K562 (cell line): ENCODE data around the gene DYRK1A. TPM values are rescaled to one million over a fixed set of nuclear protein-coding genes. Genes with fewer than 3 reads are reported as not detected.

Source experiments
- BHLHE40 ChIP-seq: IDR thresholded peaks from 2 replicates; pipeline ENCODE4 v1.6.1; 2011; ENCODE audit warnings: low read length, improper control_type of control experiment
- BRF1 ChIP-seq: IDR thresholded peaks from 3 replicates; pipeline ENCODE4 v1.6.1; 2011; ENCODE audit warnings: borderline replicate concordance, mild to moderate bottlenecking; ENCODE audit not compliant: insufficient read length; ENCODE audit errors: extremely low read depth
- CBX2 ChIP-seq: fragments of 200-600 bp; sonication (generic); IDR thresholded peaks from one replicate; pipeline ENCODE4 v1.6.1; 2012; ENCODE audit warnings: mild to moderate bottlenecking, low read length, inconsistent platforms; ENCODE audit not compliant: insufficient read depth, poor library complexity, severe bottlenecking
- CEBPB ChIP-seq: fragments of 450-650 bp; IDR thresholded peaks from 2 replicates; pipeline ENCODE4 v1.6.1; 2016; ENCODE audit warnings: missing genetic modification characterization, missing compliant biosample characterization
- FOXA3 ChIP-seq, 2 experiments: fragments of 450-650 bp in 1 of 2; sonication (generic) in 1 of 2; formaldehyde crosslinking; IDR thresholded peaks in 1 of 2; conservative IDR thresholded peaks in 1 of 2; 2 replicates each; pipeline versions ENCODE4 v1.4.0 to v1.8.0; 2020 to 2022; ENCODE audit warnings: mild to moderate bottlenecking in 2 of 2, missing genetic modification reagents in 1 of 2
- HDAC8 ChIP-seq: fragments of 450-650 bp; IDR thresholded peaks from 2 replicates; pipeline ENCODE4 v1.6.1; 2016; ENCODE audit warnings: mild to moderate bottlenecking, missing genetic modification characterization, moderate library complexity, missing compliant biosample characterization
- HDGF ChIP-seq: fragments of 450-650 bp; IDR thresholded peaks from 2 replicates; pipeline ENCODE4 v1.6.1; 2016
- KLF1 ChIP-seq: fragments of 450-650 bp; IDR thresholded peaks from 2 replicates; pipeline ENCODE4 v1.6.1; 2016; ENCODE audit warnings: missing genetic modification characterization, missing compliant biosample characterization
- MIER1 ChIP-seq: fragments of 450-650 bp; IDR thresholded peaks from 2 replicates; pipeline ENCODE4 v1.6.1; 2016; ENCODE audit warnings: antibody characterized with exemption, mild to moderate bottlenecking, low read depth
- MTA2 ChIP-seq: fragments of 450-650 bp; IDR thresholded peaks from 2 replicates; pipeline ENCODE4 v1.6.1; 2016; ENCODE audit warnings: low read depth
- PHF21A ChIP-seq: fragments of 450-650 bp; IDR thresholded peaks from 2 replicates; pipeline ENCODE4 v1.6.1; 2017; ENCODE audit warnings: low read depth, borderline replicate concordance
- SREBF2 ChIP-seq: sonication (generic); formaldehyde crosslinking; IDR thresholded peaks from 2 replicates; pipeline ENCODE4 v1.4.0; 2020; ENCODE audit warnings: mild to moderate bottlenecking, missing genetic modification reagents
- ZNF175 ChIP-seq: fragments of 200-800 bp; sonication (Bioruptor generic); IDR thresholded peaks from 2 replicates; pipeline ENCODE4 v1.6.1; 2016; ENCODE audit warnings: low read depth, mild to moderate bottlenecking, missing genetic modification characterization, missing compliant biosample characterization
- polyA plus RNA-seq, 8 experiments: library from polyadenylated mRNA; depleted of rRNA in 4 of 8; stranded (reverse) in 5 of 8; unstranded in 3 of 8; fragments of >200 nt; fragmentation: Nextera tagmentation in 2 of 8; fragmentation: Illumina TruSeq in 1 of 8; extraction: Ambion mirVana in 2 of 8; extraction: Trizol in 1 of 8; gene quantifications; 2 replicates each; pipeline versions ENCODE4 v1.2.1 to v1.2.3, GENCODE V29; 2011 to 2014; ENCODE audit warnings: inconsistent platforms in 1 of 8, missing spikeins in 1 of 8
- total RNA-seq, 7 experiments: library from RNA; depleted of rRNA in 6 of 7; stranded (reverse); fragments of >200 nt in 6 of 7; fragmentation: Illumina TruSeq in 2 of 7; extraction: Trizol in 2 of 7; gene quantifications; 2 replicates each; pipeline versions ENCODE4 v1.2.1 to v1.2.3, GENCODE V29; 2011 to 2021; ENCODE audit warnings: low replicate concordance in 1 of 7
- TF ChIP-seq, protein P1 (sequence below): fragments of 450-650 bp; IDR thresholded peaks from 2 replicates; pipeline ENCODE4 v1.6.1; 2016; ENCODE audit warnings: antibody characterized with exemption
- TF ChIP-seq, protein P2 (sequence below), 2 experiments: IDR thresholded peaks; 2 replicates each; pipeline ENCODE4 v1.6.1; 2012; ENCODE audit warnings: improper control_type of control experiment in 2 of 2, low read depth in 2 of 2, low read length in 2 of 2, borderline replicate concordance in 1 of 2
- TF ChIP-seq, protein P3 (sequence below), 2 experiments: fragments of 200-800 bp in 1 of 2; sonication (Bioruptor generic) in 1 of 2; sonication (generic) in 1 of 2; formaldehyde crosslinking in 1 of 2; IDR thresholded peaks in 1 of 2; conservative IDR thresholded peaks in 1 of 2; 2 replicates each; pipeline versions ENCODE4 v1.5.0 to v1.6.1; 2016 to 2020; ENCODE audit warnings: missing compliant biosample characterization in 1 of 2, missing genetic modification characterization in 1 of 2, missing genetic modification reagents in 1 of 2
- TF ChIP-seq, protein P4 (sequence below): sonication (generic); formaldehyde crosslinking; IDR thresholded peaks from 2 replicates; pipeline ENCODE4 v1.8.0; 2022; ENCODE audit warnings: mild to moderate bottlenecking, missing genetic modification reagents

DYRK1A gene
- total and polyA plus RNA-seq, 9 of the 15 experiments (the other 6 are each of a cell fraction or from before 2014, with no cell fraction given) = 3.7 to 64.8 (median 42.3) TPM

GRCh38 chr21:37562920-37563640, 196.5 kb downstream of the DYRK1A start (continued):
- TF ChIP-seq MIER1 (no peak), BRF1 (no peak), HDGF (no peak), CEBPB (tag) (0 out of 2 replicates have a peak, but pooled peaks have one; percentile 16), BHLHE40 (no peak), PHF21A (no peak), ZNF175 (CRISPR knock-in tag) (no peak), KLF1 (tag) (peak; percentile 16; the same call in 1 of the 2 replicates), FOXA3 (CRISPR knock-in tag; conservative IDR thresholded peaks at IDR 0.05 in 1 of 2, IDR thresholded peaks at IDR 0.05 in 1 of 2) (0 out of 4 replicates have a peak, but pooled peaks of 1 of the 2 experiments have one; percentile 46), MTA2 (no peak), SREBF2 (CRISPR knock-in tag) (peak; percentile 91; the same call in 1 of the 2 replicates), HDAC8 (tag) (no peak), CBX2 (no peak)
- TF ChIP-seq, protein P1, sequence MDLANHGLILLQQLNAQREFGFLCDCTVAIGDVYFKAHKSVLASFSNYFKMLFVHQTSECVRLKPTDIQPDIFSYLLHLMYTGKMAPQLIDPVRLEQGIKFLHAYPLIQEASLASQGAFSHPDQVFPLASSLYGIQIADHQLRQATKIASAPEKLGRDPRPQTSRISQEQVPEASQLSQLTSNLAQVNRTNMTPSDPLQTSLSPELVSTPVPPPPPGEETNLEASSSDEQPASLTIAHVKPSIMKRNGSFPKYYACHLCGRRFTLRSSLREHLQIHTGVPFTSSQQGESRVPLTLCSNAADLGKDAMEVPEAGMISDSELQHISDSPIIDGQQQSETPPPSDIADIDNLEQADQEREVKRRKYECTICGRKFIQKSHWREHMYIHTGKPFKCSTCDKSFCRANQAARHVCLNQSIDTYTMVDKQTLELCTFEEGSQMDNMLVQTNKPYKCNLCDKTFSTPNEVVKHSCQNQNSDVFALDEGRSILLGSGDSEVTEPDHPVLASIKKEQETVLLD = no peak
- TF ChIP-seq, protein P2, sequence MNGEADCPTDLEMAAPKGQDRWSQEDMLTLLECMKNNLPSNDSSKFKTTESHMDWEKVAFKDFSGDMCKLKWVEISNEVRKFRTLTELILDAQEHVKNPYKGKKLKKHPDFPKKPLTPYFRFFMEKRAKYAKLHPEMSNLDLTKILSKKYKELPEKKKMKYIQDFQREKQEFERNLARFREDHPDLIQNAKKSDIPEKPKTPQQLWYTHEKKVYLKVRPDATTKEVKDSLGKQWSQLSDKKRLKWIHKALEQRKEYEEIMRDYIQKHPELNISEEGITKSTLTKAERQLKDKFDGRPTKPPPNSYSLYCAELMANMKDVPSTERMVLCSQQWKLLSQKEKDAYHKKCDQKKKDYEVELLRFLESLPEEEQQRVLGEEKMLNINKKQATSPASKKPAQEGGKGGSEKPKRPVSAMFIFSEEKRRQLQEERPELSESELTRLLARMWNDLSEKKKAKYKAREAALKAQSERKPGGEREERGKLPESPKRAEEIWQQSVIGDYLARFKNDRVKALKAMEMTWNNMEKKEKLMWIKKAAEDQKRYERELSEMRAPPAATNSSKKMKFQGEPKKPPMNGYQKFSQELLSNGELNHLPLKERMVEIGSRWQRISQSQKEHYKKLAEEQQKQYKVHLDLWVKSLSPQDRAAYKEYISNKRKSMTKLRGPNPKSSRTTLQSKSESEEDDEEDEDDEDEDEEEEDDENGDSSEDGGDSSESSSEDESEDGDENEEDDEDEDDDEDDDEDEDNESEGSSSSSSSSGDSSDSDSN (IDR thresholded peaks at IDR 0.05; ENCODE audit: borderline replicate concordance in 1 of 2, low read depth in 2 of 2, low read length in 2 of 2) = no peak
- TF ChIP-seq, protein P3, sequence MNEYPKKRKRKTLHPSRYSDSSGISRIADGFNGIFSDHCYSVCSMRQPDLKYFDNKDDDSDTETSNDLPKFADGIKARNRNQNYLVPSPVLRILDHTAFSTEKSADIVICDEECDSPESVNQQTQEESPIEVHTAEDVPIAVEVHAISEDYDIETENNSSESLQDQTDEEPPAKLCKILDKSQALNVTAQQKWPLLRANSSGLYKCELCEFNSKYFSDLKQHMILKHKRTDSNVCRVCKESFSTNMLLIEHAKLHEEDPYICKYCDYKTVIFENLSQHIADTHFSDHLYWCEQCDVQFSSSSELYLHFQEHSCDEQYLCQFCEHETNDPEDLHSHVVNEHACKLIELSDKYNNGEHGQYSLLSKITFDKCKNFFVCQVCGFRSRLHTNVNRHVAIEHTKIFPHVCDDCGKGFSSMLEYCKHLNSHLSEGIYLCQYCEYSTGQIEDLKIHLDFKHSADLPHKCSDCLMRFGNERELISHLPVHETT (CRISPR knock-in tag; conservative IDR thresholded peaks at IDR 0.05 in 1 of 2, IDR thresholded peaks at IDR 0.05 in 1 of 2) = peak in 1 of 2 experiments; percentile 58; a peak in 2 of 4 replicates
- TF ChIP-seq, protein P4, sequence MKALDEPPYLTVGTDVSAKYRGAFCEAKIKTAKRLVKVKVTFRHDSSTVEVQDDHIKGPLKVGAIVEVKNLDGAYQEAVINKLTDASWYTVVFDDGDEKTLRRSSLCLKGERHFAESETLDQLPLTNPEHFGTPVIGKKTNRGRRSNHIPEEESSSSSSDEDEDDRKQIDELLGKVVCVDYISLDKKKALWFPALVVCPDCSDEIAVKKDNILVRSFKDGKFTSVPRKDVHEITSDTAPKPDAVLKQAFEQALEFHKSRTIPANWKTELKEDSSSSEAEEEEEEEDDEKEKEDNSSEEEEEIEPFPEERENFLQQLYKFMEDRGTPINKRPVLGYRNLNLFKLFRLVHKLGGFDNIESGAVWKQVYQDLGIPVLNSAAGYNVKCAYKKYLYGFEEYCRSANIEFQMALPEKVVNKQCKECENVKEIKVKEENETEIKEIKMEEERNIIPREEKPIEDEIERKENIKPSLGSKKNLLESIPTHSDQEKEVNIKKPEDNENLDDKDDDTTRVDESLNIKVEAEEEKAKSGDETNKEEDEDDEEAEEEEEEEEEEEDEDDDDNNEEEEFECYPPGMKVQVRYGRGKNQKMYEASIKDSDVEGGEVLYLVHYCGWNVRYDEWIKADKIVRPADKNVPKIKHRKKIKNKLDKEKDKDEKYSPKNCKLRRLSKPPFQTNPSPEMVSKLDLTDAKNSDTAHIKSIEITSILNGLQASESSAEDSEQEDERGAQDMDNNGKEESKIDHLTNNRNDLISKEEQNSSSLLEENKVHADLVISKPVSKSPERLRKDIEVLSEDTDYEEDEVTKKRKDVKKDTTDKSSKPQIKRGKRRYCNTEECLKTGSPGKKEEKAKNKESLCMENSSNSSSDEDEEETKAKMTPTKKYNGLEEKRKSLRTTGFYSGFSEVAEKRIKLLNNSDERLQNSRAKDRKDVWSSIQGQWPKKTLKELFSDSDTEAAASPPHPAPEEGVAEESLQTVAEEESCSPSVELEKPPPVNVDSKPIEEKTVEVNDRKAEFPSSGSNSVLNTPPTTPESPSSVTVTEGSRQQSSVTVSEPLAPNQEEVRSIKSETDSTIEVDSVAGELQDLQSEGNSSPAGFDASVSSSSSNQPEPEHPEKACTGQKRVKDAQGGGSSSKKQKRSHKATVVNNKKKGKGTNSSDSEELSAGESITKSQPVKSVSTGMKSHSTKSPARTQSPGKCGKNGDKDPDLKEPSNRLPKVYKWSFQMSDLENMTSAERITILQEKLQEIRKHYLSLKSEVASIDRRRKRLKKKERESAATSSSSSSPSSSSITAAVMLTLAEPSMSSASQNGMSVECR (CRISPR knock-in tag) = no peak; the same call in 1 of the 2 replicates
